K562 (cell line): ENCODE data around the gene SH2D5. TPM values are rescaled to one million over a fixed set of nuclear protein-coding genes. Genes with fewer than 3 reads are reported as not detected.

Experiments
- ATAC-seq: fragments of 200-7000 bp; cut with Tn5 transposase; 3 replicates; pipeline ENCODE4 v1.9.1; 2020; ENCODE audit warnings: moderate library complexity
- BruUV-seq: library from RNA; stranded (reverse); fragments of 400-500 nt; replicated peaks from 2 replicates; lab custom pipeline; 2021; lab: Mats Ljungman, UMichigan
- CTCF ChIA-PET: fragments of 300-600 bp; formaldehyde crosslinking; extraction: SDS; loops from one replicate; lab custom pipeline; 2021; ENCODE audit warnings: low intra/inter-chr PET ratio; lab: Yijun Ruan, JAX
- POLR2A ChIA-PET: fragments of 300-600, 350-650 bp; sonication (Branson Sonifier 250); formaldehyde crosslinking; extraction: SDS; loops from one replicate; lab custom pipeline; 2021; ENCODE audit warnings: antibody characterized with exemption, inconsistent platforms; lab: Yijun Ruan, JAX
- DNase-seq, 4 experiments: peaks; one replicate each; pipeline versions ENCODE4 v3.0.0 to v3.0.0-alpha.2; 2011 to 2018; ENCODE audit warnings: low spot score in 3 of 4, mixed read lengths in 3 of 4; ENCODE audit errors: extremely low read depth in 1 of 4
- FAIRE-seq: peaks from 2 replicates; lab custom pipeline; 2011; peaks lifted over from hg19 to GRCh38; lab: Jason Lieb, UNC
- H2AFZ ChIP-seq: 2 replicates; pipeline ENCODE4 v1.6.0; 2011; ENCODE audit warnings: low read depth, low read length, control low read depth, inconsistent platforms
- H3K27ac ChIP-seq: fragments of 200-600 bp; 3 replicates; pipeline ENCODE4 v1.8.0; 2011; ENCODE audit warnings: low read depth, mild to moderate bottlenecking, control low read depth, inconsistent platforms, low read length, moderate library complexity, mixed read lengths; ENCODE audit errors: extremely low read depth
- H3K27me3 ChIP-seq, 2 experiments: fragments of 300-600 bp in 1 of 2; 2 replicates in 1 of 2; 3 replicates in 1 of 2; pipeline versions ENCODE4 v1.6.0 to v1.8.0; 2011; ENCODE audit warnings: inconsistent platforms in 2 of 2, low read length in 2 of 2, mild to moderate bottlenecking in 1 of 2, mixed read lengths in 1 of 2, moderate library complexity in 1 of 2; ENCODE audit not compliant: control insufficient read depth in 2 of 2, insufficient read depth in 2 of 2
- H3K36me3 ChIP-seq: fragments of 300-600 bp; 3 replicates; pipeline ENCODE4 v1.8.0; 2011; ENCODE audit warnings: mild to moderate bottlenecking, low read length, inconsistent platforms; ENCODE audit not compliant: control insufficient read depth, insufficient read depth
- H3K4me1 ChIP-seq, 2 experiments: fragments of 200-600 bp in 1 of 2; replicated peaks in 1 of 2; 2 replicates in 1 of 2; 3 replicates in 1 of 2; pipeline versions ENCODE4 v1.5.1 to v1.8.0; 2011; ENCODE audit warnings: inconsistent platforms in 2 of 2, low read length in 2 of 2, mild to moderate bottlenecking in 1 of 2, mixed read lengths in 1 of 2, moderate library complexity in 1 of 2; ENCODE audit not compliant: control insufficient read depth in 2 of 2, insufficient read depth in 2 of 2
- H3K4me2 ChIP-seq: 2 replicates; pipeline ENCODE4 v1.6.1; 2011; ENCODE audit warnings: low read length, control low read depth, inconsistent platforms, mixed read lengths; ENCODE audit not compliant: insufficient read depth
- H3K4me3 ChIP-seq: fragments of 200-600 bp; sonication (generic), shearing (Covaris generic); 2 replicates; pipeline ENCODE4 v1.5.1; 2016; ENCODE audit warnings: control low read depth, inconsistent platforms
- H3K79me2 ChIP-seq: fragments of 200-600 bp; 3 replicates; pipeline ENCODE4 v1.8.0; 2011; ENCODE audit warnings: low read length, inconsistent platforms; ENCODE audit not compliant: control insufficient read depth, insufficient read depth
- H3K9ac ChIP-seq, 2 experiments: 2 replicates each; pipeline versions ENCODE4 v1.6.0 to v1.6.1; 2011; ENCODE audit warnings: low read depth in 2 of 2, low read length in 2 of 2, control low read depth in 1 of 2, inconsistent platforms in 1 of 2, mild to moderate bottlenecking in 1 of 2, mixed read lengths in 1 of 2; ENCODE audit not compliant: insufficient read depth in 1 of 2
- H3K9me1 ChIP-seq: one replicate; pipeline ENCODE4 v1.6.0; 2011; ENCODE audit warnings: inconsistent platforms, mild to moderate bottlenecking, low read length, moderate library complexity; ENCODE audit not compliant: control insufficient read depth, insufficient read depth
- H3K9me3 ChIP-seq: replicated peaks from 2 replicates; pipeline ENCODE4 v1.5.1; 2011; ENCODE audit warnings: low read depth, low read length, inconsistent platforms; ENCODE audit not compliant: control insufficient read depth, insufficient read depth
- H4K20me1 ChIP-seq: replicated peaks from 2 replicates; pipeline ENCODE4 v1.6.1; 2011; ENCODE audit warnings: low read length, inconsistent platforms, mixed read lengths; ENCODE audit not compliant: control insufficient read depth, insufficient read depth
- BCOR ChIP-seq: fragments of 450-650 bp; IDR thresholded peaks from 2 replicates; pipeline ENCODE4 v1.6.1; 2016
- CBX1 ChIP-seq: sonication (generic); IDR thresholded peaks from 2 replicates; pipeline ENCODE4 v1.6.1; 2016; ENCODE audit warnings: antibody characterized with exemption, low read depth, mild to moderate bottlenecking
- DLX4 ChIP-seq: fragments of 250-450 bp; sonication (Bioruptor Pico); IDR thresholded peaks from 2 replicates; pipeline ENCODE4 v1.6.1; 2021; ENCODE audit warnings: mild to moderate bottlenecking
- GTF3C2 ChIP-seq: IDR thresholded peaks from 3 replicates; pipeline ENCODE4 v1.6.1; 2011; ENCODE audit warnings: borderline replicate concordance, mild to moderate bottlenecking, moderate library complexity; ENCODE audit not compliant: insufficient read length; ENCODE audit errors: extremely low read depth
- RBM25 ChIP-seq: fragments of 200-400 bp; formaldehyde crosslinking; IDR thresholded peaks from 2 replicates; pipeline ENCODE4 v1.6.1; 2018; ENCODE audit warnings: low read length, low read depth, moderate library complexity; ENCODE audit not compliant: severe bottlenecking
- SRSF9 ChIP-seq: fragments of 200-400 bp; formaldehyde crosslinking; IDR thresholded peaks from 2 replicates; pipeline ENCODE4 v1.6.1; 2017; ENCODE audit warnings: low read depth, low read length, borderline replicate concordance
- ZFP36 ChIP-seq: fragments of 150-350 bp; IDR thresholded peaks from 2 replicates; pipeline ENCODE4 v1.6.1; 2018; ENCODE audit warnings: low read length, low read depth; ENCODE audit not compliant: partially characterized antibody
- WGBS: fragments of 100-300 bp; shearing (Covaris generic); methylation state at CpG from one replicate; pipeline ENCODE4 v1.1.6; 2016; ENCODE audit warnings: low coverage, mixed read lengths; ENCODE audit not compliant: insufficient coverage; ENCODE audit errors: missing lambda C conversion rate; 5-methylcytosine and 5-hydroxymethylcytosine counted together
- in situ Hi-C: fragments of 300-500 bp; cut with MboI; formaldehyde crosslinking; loops from 4 replicates; pipeline ENCODE4 v1.15.0; 2018; ENCODE audit warnings: inconsistent platforms, mixed read lengths
- intact Hi-C: fragments of 100-400 bp; cut with micrococcal nuclease; formaldehyde crosslinking; loops from 2 replicates; pipeline ENCODE4 v1.14.2; 2022
- polyA plus RNA-seq, 8 experiments: library from polyadenylated mRNA; depleted of rRNA in 4 of 8; stranded (reverse) in 5 of 8; unstranded in 3 of 8; fragments of >200 nt; fragmentation: Nextera tagmentation in 2 of 8; fragmentation: Illumina TruSeq in 1 of 8; extraction: Ambion mirVana in 2 of 8; extraction: Trizol in 1 of 8; gene quantifications; 2 replicates each; pipeline versions ENCODE4 v1.2.1 to v1.2.3, GENCODE V29; 2011 to 2014; ENCODE audit warnings: inconsistent platforms in 1 of 8, missing spikeins in 1 of 8
- total RNA-seq, 7 experiments: library from RNA; depleted of rRNA in 6 of 7; stranded (reverse); fragments of >200 nt in 6 of 7; fragmentation: Illumina TruSeq in 2 of 7; extraction: Trizol in 2 of 7; gene quantifications; 2 replicates each; pipeline versions ENCODE4 v1.2.1 to v1.2.3, GENCODE V29; 2011 to 2021; ENCODE audit warnings: low replicate concordance in 1 of 7

The SH2D5 gene
- total and polyA plus RNA-seq, 9 of the 15 experiments (the other 6 are each of a cell fraction or from before 2014, with no cell fraction given), result 0.06 to 0.11 TPM; not detected in 7

- intact Hi-C loops (loop anchor here (10.0 kb wide), 1 partner anchor 203 kb away; no protein-coding TSS in a partner anchor), in situ Hi-C loops (no loop called here)
- Histone ChIP-seq H3K4me1 (peaks cover under 1 to 17% of the 10 kb centered on the region in 2 experiments; a peak in 3 of 5 replicates), H3K9ac (no peak overlapping the region), H4K20me1 (0 out of 2 replicates have a peak, but pooled peaks cover 2% of the 10 kb centered on the region), H3K27ac (no peak overlapping the region), H3K4me2 (no peak overlapping the region), H2AFZ (no peak overlapping the region), H3K36me3 (no peaks in the 10 kb centered on the region), H3K27me3 (peaks cover 17 to 69% of the 10 kb centered on the region in 2 experiments), H3K9me3 (no peaks in the 10 kb centered on the region), H3K4me3 (no peak overlapping the region), H3K79me2 (no peaks in the 10 kb centered on the region), H3K9me1 (no peaks in the 10 kb centered on the region)
- whole genome bisulfite sequencing, result 0% methylated on average over 1 of the region's 1 CpG
- ChIA-PET POLR2A (interaction anchor here (0.6 to 1.0 kb wide), 2 partner anchors 16 to 76 kb away, joined by 3 read pairs; no protein-coding TSS in a partner anchor), CTCF (interaction anchor here (1.0 kb wide), 1 partner anchor 18 kb away, joined by 3 read pairs; no protein-coding TSS in a partner anchor)
- ATAC-seq, result no peak
- DNase-seq, result no peak
- BruUV-seq, result no TSS peak
- FAIRE-seq, result no peak
- no peak for TF ChIP-seq CBX1
- TF ChIP-seq DLX4 (CRISPR knock-in tag), result no peak
Measured at GRCh38 chr1:20691872-20692271, 40.6 kb downstream of the SH2D5 start.

GRCh38 chr1:20689645-20690056, 42.9 kb downstream of the SH2D5 start:
- ATAC-seq (no peak), FAIRE-seq (no peak), DNase-seq (no peak)
- no TSS peak for BruUV-seq
- 0 out of 2 replicates have a peak, but pooled peaks cover 6% of the 10 kb centered on the region for H4K20me1 ChIP-seq
- in situ Hi-C loops, result no loop called here
- CTCF ChIA-PET, result no interaction called here
- intact Hi-C loops, result loop anchor here (10.0 kb wide), 1 partner anchor 205 kb away; no protein-coding TSS in a partner anchor
- H3K4me3 ChIP-seq, result no peak overlapping the region
- no peaks in the 10 kb centered on the region for H3K79me2 ChIP-seq
- peaks cover 32 to 71% of the 10 kb centered on the region in 2 experiments for H3K27me3 ChIP-seq
- H3K9me1 ChIP-seq, result no peaks in the 10 kb centered on the region
- POLR2A ChIA-PET, result no interaction called here
- no peak overlapping the region for H2AFZ ChIP-seq
- H3K9ac ChIP-seq, result no peak overlapping the region
- peaks cover 0 to 12% of the 10 kb centered on the region in 2 experiments; a peak in 2 of 5 replicates for H3K4me1 ChIP-seq
- peak; percentile 73 for TF ChIP-seq RBM25
- no peak for TF ChIP-seq GTF3C2
- TF ChIP-seq BCOR, result peak; percentile 66; the same call in 1 of the 2 replicates
- TF ChIP-seq ZFP36, result peak; percentile 66
- TF ChIP-seq SRSF9, result no peak
- 8% methylated on average over 3 of the region's 3 CpGs for WGBS
- H3K36me3 ChIP-seq, result no peaks in the 10 kb centered on the region
- H3K27ac ChIP-seq, result no peak overlapping the region
- no peak overlapping the region for H3K4me2 ChIP-seq
- H3K9me3 ChIP-seq, result no peaks in the 10 kb centered on the region
